H1 (cell line): Measurements from ENCODE around the gene CASS4.

Experiments used
- MAX ChIP-seq: IDR thresholded peaks from 2 replicates; pipeline ENCODE4 v1.6.1; 2012; ENCODE audit warnings: inconsistent platforms
- ZNF274 ChIP-seq: IDR thresholded peaks from 2 replicates; pipeline ENCODE4 v1.7.0; 2012; ENCODE audit warnings: low read length, borderline replicate concordance; ENCODE audit errors: extremely low read depth

GRCh38 chr20:56431471-56431870 lies 19.4 kb downstream of the CASS4 start:
- TF ChIP-seq MAX (no peak), ZNF274 (no peak)
